ENCODE measurements around the gene TACC2. TPM values are rescaled to one million over a fixed set of nuclear protein-coding genes. Genes with fewer than 3 reads are reported as not detected.

TACC2 gene
- total RNA-seq, 1 experiment from 2014 or later = 89.0 TPM

DNA sequence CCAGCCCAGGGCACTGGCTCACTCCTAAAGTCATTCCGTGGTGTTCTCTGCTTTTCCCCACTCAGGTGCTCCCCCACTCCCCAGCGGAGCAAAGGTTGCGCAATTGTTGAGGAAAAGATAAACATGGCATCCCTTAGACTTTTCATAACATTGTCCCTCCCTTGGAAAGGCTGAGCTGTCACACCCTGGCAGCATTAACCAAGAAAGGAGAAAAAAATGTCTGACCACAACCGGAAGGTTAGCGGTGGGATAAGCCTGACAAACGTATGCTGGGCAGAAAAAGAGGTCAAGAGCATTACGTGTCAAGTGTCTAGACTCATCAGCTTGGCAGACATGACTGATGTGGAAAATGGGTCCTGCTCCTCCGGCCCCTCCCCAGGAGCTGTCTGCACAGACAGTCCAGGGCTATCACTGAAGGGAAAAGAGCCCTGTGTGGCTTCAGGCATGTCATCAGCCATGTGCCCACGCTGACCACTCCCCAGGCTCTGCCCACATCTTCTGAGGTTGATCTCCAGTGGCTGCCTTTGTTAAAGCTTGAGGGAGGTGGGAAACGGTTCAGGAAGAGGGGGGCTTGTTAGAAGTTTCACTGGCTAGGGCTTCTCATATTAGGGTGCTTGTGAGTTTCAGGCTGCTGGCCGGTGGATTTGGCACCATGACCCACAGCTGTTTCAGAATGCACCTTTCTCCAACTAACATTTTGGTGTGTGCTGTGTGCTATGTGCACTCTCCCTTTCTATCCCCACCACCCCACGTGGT, 312.3 kb downstream of the TACC2 start:
- Mint-ChIP-seq H3K36me3 (ENCODE audit: insufficient read depth, unreplicated experiment) (no peaks in the 10 kb centered on the region), H3K4me1 (ENCODE audit: insufficient read depth, unreplicated experiment) (peaks cover 19% of the 10 kb centered on the region), H3K4me3 (ENCODE audit: unreplicated experiment) (no peak overlapping the region), H3K9me3 (ENCODE audit: unreplicated experiment) (no peaks in the 10 kb centered on the region), H3K27ac (ENCODE audit: low read depth, unreplicated experiment) (peak overlapping the region; percentile 27), H3K27me3 (ENCODE audit: insufficient read depth, unreplicated experiment) (no peaks in the 10 kb centered on the region)
- peak; percentile 91 for DNase-seq (ENCODE audit: unreplicated experiment)
- intact Hi-C loops (cut with micrococcal nuclease) = loop anchor here (2.0 kb wide), 1 partner anchor 74 kb away; the partner anchor contains the start of gene PLEKHA1
- no TSS peak for BruUV-seq (replicated peaks)
- ChIA-PET CTCF (interaction anchor here (0.7 to 2.3 kb wide), 8 partner anchors 26 to 408 kb away, joined by 3 to 10 read pairs (median 4); no protein-coding TSS in a partner anchor), POLR2A (interaction anchor here (1.1 to 1.8 kb wide), 4 partner anchors 22 to 121 kb away, joined by 4 to 9 read pairs (median 4); partner anchors contain the start of gene PLEKHA1)
- no peak for TF ChIP-seq CTCF (IDR thresholded peaks at IDR 0.05; ENCODE audit: unreplicated experiment)

DNA sequence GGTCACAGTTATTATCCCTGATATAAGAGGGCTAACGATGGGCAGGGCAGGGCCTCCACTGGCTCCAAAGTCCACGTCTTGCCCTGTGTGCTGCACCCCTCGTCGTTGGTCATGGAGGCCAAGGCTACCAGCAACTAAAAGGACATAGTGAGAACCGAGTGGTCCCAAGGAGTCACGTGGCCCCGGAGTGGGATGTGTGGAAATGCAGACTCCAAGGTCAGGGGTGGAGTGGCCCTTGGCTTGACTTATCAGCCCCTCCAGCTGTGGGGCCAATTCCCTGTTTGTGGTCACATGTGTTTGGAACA, 312.8 kb downstream of the TACC2 start:
- Mint-ChIP-seq H3K36me3 (ENCODE audit: insufficient read depth, unreplicated experiment) (no peaks in the 10 kb centered on the region), H3K4me3 (ENCODE audit: unreplicated experiment) (no peak overlapping the region), H3K9me3 (ENCODE audit: unreplicated experiment) (no peaks in the 10 kb centered on the region), H3K27me3 (ENCODE audit: insufficient read depth, unreplicated experiment) (no peaks in the 10 kb centered on the region), H3K27ac (ENCODE audit: low read depth, unreplicated experiment) (peak overlapping the region; percentile 27), H3K4me1 (ENCODE audit: insufficient read depth, unreplicated experiment) (peaks cover 19% of the 10 kb centered on the region)
- POLR2A ChIA-PET = interaction anchor here (1.0 to 1.8 kb wide), 5 partner anchors 13 to 120 kb away, joined by 3 to 9 read pairs (median 4); partner anchors contain the start of gene PLEKHA1
- BruUV-seq (replicated peaks) = no TSS peak
- no peak for TF ChIP-seq CTCF (IDR thresholded peaks at IDR 0.05; ENCODE audit: unreplicated experiment)
- intact Hi-C loops (cut with micrococcal nuclease) = loop anchor here (2.0 kb wide), 1 partner anchor 73 kb away; the partner anchor contains the start of gene PLEKHA1
- CTCF ChIA-PET = interaction anchor here (0.8 to 2.3 kb wide), 8 partner anchors 33 to 408 kb away, joined by 3 to 10 read pairs (median 4); no protein-coding TSS in a partner anchor
- no peak for DNase-seq (ENCODE audit: unreplicated experiment)

GRCh38 chr10:122302315-122302714, 313.4 kb downstream of the TACC2 start:
- H3K36me3 Mint-ChIP-seq (ENCODE audit: insufficient read depth, unreplicated experiment) = no peaks in the 10 kb centered on the region
- no peak overlapping the region for H3K4me3 Mint-ChIP-seq (ENCODE audit: unreplicated experiment)
- intact Hi-C loops (cut with micrococcal nuclease) = no loop called here
- no peak overlapping the region for H3K27ac Mint-ChIP-seq (ENCODE audit: low read depth, unreplicated experiment)
- H3K9me3 Mint-ChIP-seq (ENCODE audit: unreplicated experiment) = no peaks in the 10 kb centered on the region
- peaks cover 19% of the 10 kb centered on the region for H3K4me1 Mint-ChIP-seq (ENCODE audit: insufficient read depth, unreplicated experiment)
- H3K27me3 Mint-ChIP-seq (ENCODE audit: insufficient read depth, unreplicated experiment) = no peaks in the 10 kb centered on the region
- ChIA-PET POLR2A (interaction anchor here (1.0 to 1.8 kb wide), 4 partner anchors 12 to 120 kb away, joined by 3 to 9 read pairs (median 4); partner anchors contain the start of gene PLEKHA1), CTCF (interaction anchor here (0.8 to 2.3 kb wide), 7 partner anchors 34 to 407 kb away, joined by 3 to 10 read pairs (median 4); no protein-coding TSS in a partner anchor)
- TF ChIP-seq CTCF (IDR thresholded peaks at IDR 0.05; ENCODE audit: unreplicated experiment) = no peak
- no TSS peak for BruUV-seq (replicated peaks)
- DNase-seq (ENCODE audit: unreplicated experiment) = no peak

GRCh38 chr10:122303271-122304053, 314.5 kb downstream of the TACC2 start:
- POLR2A ChIA-PET = no interaction called here
- H3K4me3 Mint-ChIP-seq (ENCODE audit: unreplicated experiment) = no peak overlapping the region
- H3K4me1 Mint-ChIP-seq (ENCODE audit: insufficient read depth, unreplicated experiment) = peaks cover 28% of the 10 kb centered on the region
- no peaks in the 10 kb centered on the region for H3K36me3 Mint-ChIP-seq (ENCODE audit: insufficient read depth, unreplicated experiment)
- DNase-seq (ENCODE audit: unreplicated experiment) = no peak
- no TSS peak for BruUV-seq (replicated peaks)
- no peaks in the 10 kb centered on the region for H3K9me3 Mint-ChIP-seq (ENCODE audit: unreplicated experiment)
- H3K27ac Mint-ChIP-seq (ENCODE audit: low read depth, unreplicated experiment) = no peak overlapping the region
- no peaks in the 10 kb centered on the region for H3K27me3 Mint-ChIP-seq (ENCODE audit: insufficient read depth, unreplicated experiment)
- CTCF ChIA-PET = interaction anchor here (1.2 to 2.3 kb wide), 3 partner anchors 132 to 262 kb away, joined by 3 to 10 read pairs (median 7); no protein-coding TSS in a partner anchor
- no peak for TF ChIP-seq CTCF (IDR thresholded peaks at IDR 0.05; ENCODE audit: unreplicated experiment)
- intact Hi-C loops (cut with micrococcal nuclease) = no loop called here

All from MCF 10A (cell line).